Trophoblast cell (in vitro differentiated cells and primary cell): ENCODE results near the gene NCOA3.
"Not testable (repeated sequence)": the region's sequence is repeated elsewhere in the genome, so short reads cannot be mapped to it uniquely, and the experiment has no call there.

ENCODE experiments used
- DNase-seq, 2 donors: peaks; one replicate each; pipeline ENCODE4 v3.0.0-alpha.2; 2016
- H2AFZ ChIP-seq: 2 replicates; pipeline ENCODE4 v1.6.1; 2013; ENCODE audit warnings: low read length, moderate library complexity, mild to moderate bottlenecking; ENCODE audit not compliant: insufficient read depth, poor library complexity
- H2AK5ac ChIP-seq: 2 replicates; pipeline ENCODE4 v1.6.1; 2013; ENCODE audit warnings: mild to moderate bottlenecking, low read length
- H2BK120ac ChIP-seq: 2 replicates; pipeline ENCODE4 v1.6.1; 2013; ENCODE audit warnings: low read length, mild to moderate bottlenecking, moderate library complexity; ENCODE audit not compliant: insufficient read depth, poor library complexity
- H2BK12ac ChIP-seq: 2 replicates; pipeline ENCODE4 v1.6.1; 2013; ENCODE audit warnings: mild to moderate bottlenecking, low read length, moderate library complexity
- H2BK5ac ChIP-seq: 2 replicates; pipeline ENCODE4 v1.6.1; 2013; ENCODE audit warnings: low read length, low read depth, moderate library complexity, mild to moderate bottlenecking; ENCODE audit not compliant: poor library complexity
- H3K14ac ChIP-seq: 2 replicates; pipeline ENCODE4 v1.6.1; 2013; ENCODE audit warnings: mild to moderate bottlenecking, low read length
- H3K18ac ChIP-seq: 2 replicates; pipeline ENCODE4 v1.6.1; 2013; ENCODE audit warnings: mild to moderate bottlenecking, low read length
- H3K23ac ChIP-seq: 2 replicates; pipeline ENCODE4 v1.6.1; 2013; ENCODE audit warnings: low read length
- H3K27ac ChIP-seq: 2 replicates; pipeline ENCODE4 v1.5.1; 2013; ENCODE audit warnings: low read depth, mild to moderate bottlenecking, inconsistent platforms, low read length, moderate library complexity
- H3K27me3 ChIP-seq: 2 replicates; pipeline ENCODE4 v1.6.1; 2013; ENCODE audit warnings: inconsistent platforms, mild to moderate bottlenecking, low read length, moderate library complexity; ENCODE audit not compliant: insufficient read depth
- H3K36me3 ChIP-seq, 2 experiments: 1 replicate in 1 of 2; 2 replicates in 1 of 2; pipeline ENCODE4 v1.6.1; 2013; ENCODE audit warnings: low read length in 2 of 2, mild to moderate bottlenecking in 2 of 2, moderate library complexity in 1 of 2; ENCODE audit not compliant: insufficient read depth in 2 of 2, control insufficient read depth in 1 of 2
- H3K4ac ChIP-seq: 2 replicates; pipeline ENCODE4 v1.6.1; 2013; ENCODE audit warnings: low read depth, mild to moderate bottlenecking, low read length, moderate library complexity
- H3K4me1 ChIP-seq, 2 experiments: 1 replicate in 1 of 2; 2 replicates in 1 of 2; pipeline ENCODE4 v1.6.1; 2013; ENCODE audit warnings: low read length in 2 of 2, mild to moderate bottlenecking in 2 of 2, moderate library complexity in 1 of 2; ENCODE audit not compliant: insufficient read depth in 2 of 2, control insufficient read depth in 1 of 2
- H3K4me2 ChIP-seq: 2 replicates; pipeline ENCODE4 v1.6.1; 2013; ENCODE audit warnings: inconsistent platforms, mild to moderate bottlenecking, low read length, moderate library complexity
- H3K4me3 ChIP-seq: 2 replicates; pipeline ENCODE4 v1.5.1; 2013; ENCODE audit warnings: mild to moderate bottlenecking, low read depth, low read length, inconsistent platforms
- H3K79me1 ChIP-seq: one replicate; pipeline ENCODE4 v1.6.1; 2013; ENCODE audit warnings: low read length
- H3K79me2 ChIP-seq: 2 replicates; pipeline ENCODE4 v1.6.1; 2013; ENCODE audit warnings: low read length, mild to moderate bottlenecking; ENCODE audit not compliant: control insufficient read depth, insufficient read depth, poor library complexity
- H3K9ac ChIP-seq: 2 replicates; pipeline ENCODE4 v1.6.1; 2013; ENCODE audit warnings: mild to moderate bottlenecking, low read length
- H3K9me3 ChIP-seq: 2 replicates; pipeline ENCODE4 v1.6.1; 2013; ENCODE audit warnings: low read depth, mild to moderate bottlenecking, control low read depth, inconsistent platforms, low read length; ENCODE audit not compliant: insufficient read depth
- H4K12ac ChIP-seq: 2 replicates; pipeline ENCODE4 v1.6.1; 2013; ENCODE audit warnings: low read depth, mild to moderate bottlenecking, low read length, moderate library complexity
- H4K8ac ChIP-seq: 2 replicates; pipeline ENCODE4 v1.6.1; 2013; ENCODE audit warnings: low read depth, mild to moderate bottlenecking, low read length, moderate library complexity
- H4K91ac ChIP-seq: one replicate; pipeline ENCODE4 v1.6.1; 2013; ENCODE audit warnings: low read depth, mild to moderate bottlenecking, low read length, moderate library complexity
- WGBS: extraction: QIAGEN DNeasy Blood & Tissue Kit; methylation state at CpG from one replicate; pipeline ENCODE4 v1.1.7; 2013; ENCODE audit warnings: missing lambda C conversion rate; ENCODE audit not compliant: insufficient read length, insufficient coverage; ENCODE audit errors: extremely low coverage; 5-methylcytosine and 5-hydroxymethylcytosine counted together

NCOA3 gene

GRCh38 chr20:47494606-47495005 lies 7.1 kb upstream of the NCOA3 start:
- H3K4ac ChIP-seq, H3K27me3 ChIP-seq, H4K12ac ChIP-seq, H4K8ac ChIP-seq, H3K79me2 ChIP-seq, H2BK120ac ChIP-seq, H2BK5ac ChIP-seq, H3K4me3 ChIP-seq, H3K36me3 ChIP-seq, H3K14ac ChIP-seq, H3K4me2 ChIP-seq, H3K27ac ChIP-seq, H2BK12ac ChIP-seq, H3K9ac ChIP-seq, H3K79me1 ChIP-seq, H3K9me3 ChIP-seq, DNase-seq, H3K18ac ChIP-seq, H2AK5ac ChIP-seq, H3K4me1 ChIP-seq, H2AFZ ChIP-seq, H3K23ac ChIP-seq: not testable (repeated sequence)
- peak overlapping the region; percentile 19 for H4K91ac ChIP-seq
- no CpG with 5 or more reads among the region's 11 CpGs for WGBS

GRCh38 chr20:47496118-47496517 lies 5.6 kb upstream of the NCOA3 start:
- Histone ChIP-seq H3K9me3 (no peaks in the 10 kb centered on the region), H3K4me3 (no peak overlapping the region), H2BK5ac (no peak overlapping the region), H3K79me1 (peaks cover 9% of the 10 kb centered on the region), H3K18ac (no peak overlapping the region), H3K9ac (no peak overlapping the region), H4K91ac (no peak overlapping the region), H3K27me3 (no peaks in the 10 kb centered on the region), H3K23ac (no peak overlapping the region), H3K4me2 (no peak overlapping the region), H2BK120ac (no peak overlapping the region), H4K8ac (no peak overlapping the region), H3K4me1 (peaks cover 2 to 6% of the 10 kb centered on the region in 2 experiments), H2BK12ac (no peak overlapping the region), H3K14ac (no peak overlapping the region), H2AFZ (no peak overlapping the region), H3K36me3 (no peaks in the 10 kb centered on the region), H2AK5ac (no peak overlapping the region), H3K27ac (no peak overlapping the region), H3K4ac (no peak overlapping the region), H4K12ac (no peak overlapping the region), H3K79me2 (no peaks in the 10 kb centered on the region)
- no peak for DNase-seq
- no CpG with 5 or more reads among the region's 1 CpG for WGBS

- Histone ChIP-seq H2BK5ac (no peak overlapping the region), H3K4me1 (peaks cover 0 to 6% of the 10 kb centered on the region in 2 experiments), H2BK120ac (no peak overlapping the region), H3K23ac (no peak overlapping the region), H4K8ac (no peak overlapping the region), H2BK12ac (no peak overlapping the region), H4K91ac (no peak overlapping the region), H3K27ac (no peak overlapping the region), H3K18ac (no peak overlapping the region), H2AFZ (no peak overlapping the region), H3K4me3 (no peak overlapping the region), H3K14ac (no peak overlapping the region), H3K79me2 (peaks cover 13% of the 10 kb centered on the region), H4K12ac (no peak overlapping the region), H3K79me1 (peaks cover 16% of the 10 kb centered on the region), H3K4ac (no peak overlapping the region), H3K36me3 (no peaks in the 10 kb centered on the region), H3K27me3 (no peaks in the 10 kb centered on the region), H3K9me3 (no peaks in the 10 kb centered on the region), H2AK5ac (no peak overlapping the region), H3K4me2 (no peak overlapping the region), H3K9ac (no peak overlapping the region)
- DNase-seq = no peak
- no CpG with 5 or more reads among the region's 6 CpGs for WGBS
These were observed 3.1 kb upstream of the NCOA3 start for GRCh38 chr20:47498606-47499005.

- Histone ChIP-seq H4K12ac (no peak overlapping the region), H3K4ac (no peak overlapping the region), H2BK5ac (no peak overlapping the region), H3K9me3 (no peaks in the 10 kb centered on the region), H3K36me3 (no peaks in the 10 kb centered on the region), H3K79me2 (peaks cover 13% of the 10 kb centered on the region), H4K91ac (no peak overlapping the region), H3K79me1 (peaks cover 16% of the 10 kb centered on the region), H3K27ac (no peak overlapping the region), H3K14ac (no peak overlapping the region), H3K23ac (no peak overlapping the region), H2AFZ (no peak overlapping the region), H3K4me2 (no peak overlapping the region), H2BK12ac (no peak overlapping the region), H3K9ac (no peak overlapping the region), H2BK120ac (no peak overlapping the region), H2AK5ac (no peak overlapping the region), H3K4me3 (no peak overlapping the region), H3K18ac (no peak overlapping the region), H3K27me3 (no peaks in the 10 kb centered on the region), H4K8ac (no peak overlapping the region), H3K4me1 (peaks cover 0 to 5% of the 10 kb centered on the region in 2 experiments)
- WGBS = no CpG with 5 or more reads among the region's 5 CpGs
- no peak for DNase-seq
These were observed 2.6 kb upstream of the NCOA3 start for GRCh38 chr20:47499053-47499452.
